Measurements from ENCODE around the gene GCM1.

DNA sequence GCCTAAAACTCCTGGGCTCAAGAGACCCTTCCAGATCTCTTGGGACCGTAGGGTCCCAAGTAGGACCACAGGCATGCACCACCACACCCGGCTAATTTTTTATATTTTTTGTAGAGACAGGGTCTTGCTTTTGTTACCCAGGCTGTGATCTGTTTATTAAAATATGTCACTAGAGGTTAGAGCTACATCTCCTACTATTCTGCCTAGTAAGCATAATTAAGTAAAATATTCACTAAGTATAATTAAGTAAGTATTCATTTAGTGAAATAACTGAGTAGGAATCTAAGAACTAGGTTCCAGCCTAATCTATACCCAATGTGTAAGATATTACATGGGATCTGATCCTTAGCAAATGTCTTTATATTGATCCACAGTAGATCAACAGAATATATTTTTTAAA lies 40.2 kb upstream of the GCM1 start:
- no peak for TF ChIP-seq EGR1 (IDR thresholded peaks at IDR 0.05; ENCODE audit: low read depth)
- TF ChIP-seq CTCF (IDR thresholded peaks at IDR 0.05 in 2 of 3, conservative IDR thresholded peaks at IDR 0.05 in 1 of 3; ENCODE audit: borderline replicate concordance in 1 of 3, insufficient read depth in 1 of 3, low read depth in 2 of 3, low read length in 2 of 3): no peak
- no peak for TF ChIP-seq RAD21 (IDR thresholded peaks at IDR 0.05; ENCODE audit: low read depth)
- no peak for TF ChIP-seq POLR2AphosphoS5 (IDR thresholded peaks at IDR 0.05; ENCODE audit: low read depth, low read length)

Data from HCT116 (cell line).